Adrenal gland (tissue), 5 donors: ENCODE results near the gene AP1S3.

Experiments
- POLR2A ChIP-seq, 2 donors: fragments of 450-650 bp; IDR thresholded peaks; one replicate each; pipeline ENCODE4 v1.6.1; 2017; ENCODE audit warnings: antibody characterized with exemption in 2 of 2, mild to moderate bottlenecking in 2 of 2, moderate library complexity in 1 of 2
- TF ChIP-seq, protein P1 (sequence below), 6 experiments: fragments of 450-650 bp in 4 of 6; fragments of 200-600 bp in 2 of 6; sonication (generic) in 1 of 6; IDR thresholded peaks; 1 replicate in 5 of 6; 2 replicates in 1 of 6; pipeline versions ENCODE4 v1.5.1 to v1.8.0; 2016 to 2021; ENCODE audit warnings: antibody characterized with exemption in 6 of 6, mild to moderate bottlenecking in 2 of 6, moderate library complexity in 1 of 6
- donor health status: DM: no; HTN: no; CAD: no.

DNA sequence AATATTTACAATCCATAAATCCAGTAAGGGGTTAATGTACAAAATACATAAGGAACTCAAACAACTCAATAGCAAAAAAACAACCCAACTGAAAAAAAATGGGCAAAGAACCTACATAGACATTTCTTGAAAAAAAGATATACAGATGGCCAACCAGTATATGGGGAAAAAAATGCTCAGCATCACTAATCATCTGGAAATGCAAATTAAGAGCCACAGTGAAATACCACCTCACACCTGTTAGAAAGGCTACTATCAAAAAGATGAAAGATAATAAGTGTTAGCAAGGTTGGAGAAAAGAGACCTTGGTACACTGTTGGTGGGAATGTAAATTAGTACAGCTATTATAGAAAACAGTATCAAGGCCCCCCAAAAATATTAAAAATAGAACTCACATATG, 14.6 kb downstream of the AP1S3 start:
- TF ChIP-seq, protein P1, sequence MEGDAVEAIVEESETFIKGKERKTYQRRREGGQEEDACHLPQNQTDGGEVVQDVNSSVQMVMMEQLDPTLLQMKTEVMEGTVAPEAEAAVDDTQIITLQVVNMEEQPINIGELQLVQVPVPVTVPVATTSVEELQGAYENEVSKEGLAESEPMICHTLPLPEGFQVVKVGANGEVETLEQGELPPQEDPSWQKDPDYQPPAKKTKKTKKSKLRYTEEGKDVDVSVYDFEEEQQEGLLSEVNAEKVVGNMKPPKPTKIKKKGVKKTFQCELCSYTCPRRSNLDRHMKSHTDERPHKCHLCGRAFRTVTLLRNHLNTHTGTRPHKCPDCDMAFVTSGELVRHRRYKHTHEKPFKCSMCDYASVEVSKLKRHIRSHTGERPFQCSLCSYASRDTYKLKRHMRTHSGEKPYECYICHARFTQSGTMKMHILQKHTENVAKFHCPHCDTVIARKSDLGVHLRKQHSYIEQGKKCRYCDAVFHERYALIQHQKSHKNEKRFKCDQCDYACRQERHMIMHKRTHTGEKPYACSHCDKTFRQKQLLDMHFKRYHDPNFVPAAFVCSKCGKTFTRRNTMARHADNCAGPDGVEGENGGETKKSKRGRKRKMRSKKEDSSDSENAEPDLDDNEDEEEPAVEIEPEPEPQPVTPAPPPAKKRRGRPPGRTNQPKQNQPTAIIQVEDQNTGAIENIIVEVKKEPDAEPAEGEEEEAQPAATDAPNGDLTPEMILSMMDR (IDR thresholded peaks at IDR 0.05): no peak
- no peak for TF ChIP-seq POLR2A (IDR thresholded peaks at IDR 0.05)
